HS-5 (cell line): ENCODE measurements around the gene SYT8.

ENCODE experiments used
- DNase-seq: peaks from one replicate; pipeline ENCODE4 v3.0.0-alpha.2; 2012; ENCODE audit warnings: low read depth

Gene SYT8

DNA sequence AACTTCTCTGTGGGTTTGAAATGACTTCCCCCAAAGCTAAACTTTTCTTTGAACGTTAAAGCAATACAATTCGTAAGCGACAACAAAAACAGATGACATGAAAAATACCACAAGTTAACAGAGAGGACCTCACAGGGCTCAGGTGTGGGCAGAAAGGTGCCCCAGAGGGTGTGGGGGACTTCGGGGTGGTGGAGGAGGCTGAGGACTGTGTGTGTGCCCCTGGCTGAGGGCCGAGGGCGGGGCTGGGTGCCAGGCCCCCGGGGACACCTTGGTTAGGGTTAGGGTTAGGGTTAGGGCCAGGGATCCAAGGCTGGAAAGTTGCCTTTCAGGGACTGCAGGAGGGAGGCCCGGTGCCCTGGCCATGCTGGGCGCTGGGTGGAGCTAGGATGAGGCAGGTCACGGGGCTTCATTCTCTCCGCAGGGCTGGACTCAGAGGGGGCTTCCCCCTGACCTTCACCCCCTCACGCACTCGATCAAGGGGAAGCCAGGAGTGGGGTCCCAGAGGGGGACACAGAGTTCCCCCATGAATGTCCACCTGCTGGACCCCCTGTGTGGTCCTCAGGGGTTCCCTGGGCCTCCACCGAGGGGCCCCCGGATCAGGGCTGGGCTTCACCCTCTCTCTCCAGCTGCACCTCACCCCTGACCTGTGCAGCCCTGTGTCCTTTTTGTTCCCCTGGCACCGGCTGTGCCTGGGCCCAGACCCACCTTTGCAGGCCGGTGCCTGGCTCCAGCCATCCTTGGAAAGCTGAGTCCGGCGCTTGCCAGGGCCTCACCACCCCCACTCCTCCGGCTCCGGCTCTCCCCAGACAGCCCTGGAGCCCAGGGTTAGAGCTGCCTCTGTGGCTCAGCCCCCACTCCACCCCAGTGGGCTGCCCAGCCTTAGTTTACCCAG lies 11.0 kb downstream of the SYT8 start:
- DNase-seq: no peak

DNA sequence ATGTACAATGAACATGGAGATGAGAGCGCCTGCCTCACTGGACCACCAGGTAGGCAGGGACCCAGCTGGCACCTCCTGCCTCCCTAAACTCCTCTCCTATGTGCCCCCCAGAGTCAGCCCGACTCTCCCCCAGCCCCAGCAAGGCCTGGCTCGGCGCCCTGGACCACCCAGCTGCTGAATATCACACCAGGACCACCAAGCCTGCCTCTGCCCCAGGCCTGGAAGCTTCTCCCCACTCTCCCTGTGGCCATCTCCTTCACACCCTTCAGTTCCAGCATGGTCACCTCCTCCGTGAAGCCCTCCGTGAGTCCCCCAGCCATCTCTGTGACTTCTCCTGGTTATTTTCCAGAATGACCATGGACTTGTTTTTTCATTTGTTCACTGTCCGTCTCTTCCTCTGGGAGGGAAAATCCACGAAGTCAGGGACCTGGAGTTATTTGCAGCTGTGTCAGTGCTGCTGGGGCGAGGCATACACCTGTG lies 11.7 kb downstream of the SYT8 start:
- no peak for DNase-seq

DNA sequence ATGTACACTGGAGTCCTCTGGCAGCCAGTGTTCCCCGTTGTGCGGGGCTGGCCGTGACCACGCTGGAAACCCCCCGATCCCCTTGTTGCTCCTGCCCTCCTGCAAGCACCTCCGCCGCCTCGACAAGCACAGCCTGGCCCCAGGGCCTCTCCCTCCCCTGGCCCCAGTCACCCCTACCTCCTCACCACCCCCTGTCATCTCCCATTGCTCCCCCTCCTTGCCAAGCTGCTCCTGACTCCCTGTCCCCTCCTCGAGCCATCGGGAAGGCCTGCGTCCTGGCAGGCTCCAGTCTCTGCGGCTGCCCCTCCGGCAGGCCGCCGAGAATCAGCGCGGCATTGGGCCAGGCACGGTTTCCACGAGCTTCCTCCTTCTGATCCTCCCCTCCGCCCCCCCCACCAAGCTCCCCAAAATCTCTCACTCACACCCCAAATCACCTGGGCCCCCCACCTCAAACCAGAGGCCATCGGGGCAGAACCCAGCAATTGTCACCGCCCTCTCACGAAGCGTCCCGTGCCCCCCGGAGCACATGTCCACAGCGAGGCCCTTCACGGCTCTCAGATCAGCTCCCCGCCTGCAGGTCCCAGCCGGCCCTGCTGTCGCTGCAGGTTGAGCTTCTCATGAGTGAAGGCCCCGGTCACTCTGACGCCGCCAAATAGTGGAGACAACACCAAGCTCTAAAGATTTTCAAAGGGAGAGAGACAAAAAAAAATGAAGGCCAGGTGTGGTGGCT lies 12.4 kb downstream of the SYT8 start:
- DNase-seq: no peak

DNA sequence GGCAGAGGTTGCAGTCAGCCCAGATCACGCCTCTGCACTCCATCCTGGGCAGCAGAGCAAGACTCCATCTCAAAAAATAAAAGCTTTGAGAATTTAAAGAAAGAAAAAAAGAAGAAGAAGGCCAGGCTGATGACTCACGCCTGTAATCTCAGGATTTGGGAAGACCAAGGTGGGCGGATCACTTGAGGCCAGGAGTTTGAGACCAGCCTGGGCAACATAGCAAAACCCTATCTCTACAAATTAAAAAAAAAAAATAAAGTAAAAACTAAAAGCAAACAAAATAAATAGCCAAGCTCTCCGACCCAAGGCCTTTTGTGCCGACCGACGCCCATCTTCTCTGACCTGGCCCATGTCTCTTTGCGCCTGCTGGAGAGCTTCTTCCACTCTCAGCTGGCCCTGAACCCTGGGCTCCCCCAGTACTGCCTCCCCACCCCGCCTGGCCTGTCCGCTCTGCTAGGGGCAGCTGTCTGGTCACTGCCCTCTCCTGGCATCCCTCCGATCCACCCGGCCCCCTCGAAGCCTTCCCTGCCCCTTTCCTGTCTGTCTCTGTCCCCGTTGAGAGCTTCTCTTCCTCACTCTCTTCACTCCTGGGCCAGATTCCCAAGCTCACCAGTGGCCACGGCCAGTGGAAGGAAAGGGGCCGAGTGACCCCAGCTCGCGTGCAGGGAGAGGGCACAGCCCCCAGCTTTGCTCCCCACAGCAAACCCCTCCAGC lies 13.3 kb downstream of the SYT8 start:
- no peak for DNase-seq

DNA sequence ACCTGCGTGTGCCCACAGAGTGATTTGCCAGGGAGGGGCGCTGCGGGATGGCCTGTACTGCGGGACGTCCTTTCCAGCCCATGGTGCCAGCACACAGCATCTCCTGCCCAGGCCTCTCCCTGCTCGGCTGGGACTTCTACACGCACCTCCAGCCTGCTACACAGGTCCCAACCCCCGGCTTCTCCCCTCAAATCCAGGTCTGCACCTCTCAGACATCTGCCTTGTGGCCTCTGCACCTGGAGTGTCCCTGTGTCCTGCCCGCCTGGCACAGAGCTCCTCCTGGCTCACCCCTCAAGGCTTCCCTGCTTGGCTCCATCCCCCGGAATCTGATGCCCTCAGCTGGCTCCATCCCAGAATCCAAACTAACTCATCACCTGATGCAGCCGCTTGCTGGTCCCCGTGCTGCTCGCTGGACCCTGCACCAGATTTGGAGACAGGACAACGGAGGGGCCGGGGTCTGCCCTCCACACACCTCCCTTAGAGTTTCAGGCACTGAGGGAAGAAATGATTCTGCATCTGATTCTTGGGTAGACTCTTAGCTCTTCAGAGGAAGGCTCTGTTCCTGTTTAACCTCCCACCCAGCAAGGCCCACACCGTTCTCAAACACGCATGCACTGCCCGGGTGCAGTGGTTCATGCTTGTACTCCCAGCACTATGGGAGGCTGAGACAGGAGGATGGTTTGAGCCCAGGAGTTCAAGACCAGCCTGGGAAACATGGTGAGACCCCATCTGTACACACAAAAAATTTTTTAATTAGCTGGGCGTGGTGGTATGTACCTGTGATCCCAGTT lies 14.0 kb downstream of the SYT8 start:
- DNase-seq: no peak

DNA sequence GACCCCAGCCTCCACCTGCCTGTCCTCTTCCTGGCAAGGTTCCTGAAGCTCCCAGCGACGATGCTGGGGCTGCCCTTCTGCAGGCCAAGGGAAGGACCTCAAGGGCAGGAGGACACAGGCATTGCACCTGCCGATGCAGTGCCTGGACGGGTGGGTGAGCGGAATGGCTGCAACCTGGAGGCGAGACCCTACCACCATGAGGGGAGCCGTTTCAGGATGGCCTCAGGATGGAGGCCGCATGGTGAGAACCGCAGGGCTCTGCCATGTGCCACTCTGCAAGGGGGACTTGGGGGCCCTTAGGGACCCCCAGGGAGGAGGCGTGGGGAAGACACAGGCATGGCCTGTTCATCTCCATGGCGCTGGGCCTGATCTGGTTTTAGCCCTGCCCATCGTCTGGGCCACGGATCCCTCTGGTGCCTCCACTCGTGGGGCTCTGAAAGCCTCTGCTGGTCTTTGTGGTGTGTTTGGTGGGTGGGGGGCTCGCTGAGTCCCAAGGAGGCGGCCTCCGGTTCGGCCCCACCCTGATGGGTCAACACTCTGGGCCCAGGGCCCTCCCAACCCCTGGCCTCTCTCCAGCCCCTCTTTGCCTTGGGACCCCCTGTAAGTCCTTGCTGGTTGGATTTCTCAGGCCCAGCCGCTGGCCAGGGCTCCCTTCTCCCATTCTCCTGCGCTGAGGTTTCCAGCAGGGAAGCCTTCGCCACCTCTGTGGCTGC lies 16.8 kb downstream of the SYT8 start:
- DNase-seq: no peak

DNA sequence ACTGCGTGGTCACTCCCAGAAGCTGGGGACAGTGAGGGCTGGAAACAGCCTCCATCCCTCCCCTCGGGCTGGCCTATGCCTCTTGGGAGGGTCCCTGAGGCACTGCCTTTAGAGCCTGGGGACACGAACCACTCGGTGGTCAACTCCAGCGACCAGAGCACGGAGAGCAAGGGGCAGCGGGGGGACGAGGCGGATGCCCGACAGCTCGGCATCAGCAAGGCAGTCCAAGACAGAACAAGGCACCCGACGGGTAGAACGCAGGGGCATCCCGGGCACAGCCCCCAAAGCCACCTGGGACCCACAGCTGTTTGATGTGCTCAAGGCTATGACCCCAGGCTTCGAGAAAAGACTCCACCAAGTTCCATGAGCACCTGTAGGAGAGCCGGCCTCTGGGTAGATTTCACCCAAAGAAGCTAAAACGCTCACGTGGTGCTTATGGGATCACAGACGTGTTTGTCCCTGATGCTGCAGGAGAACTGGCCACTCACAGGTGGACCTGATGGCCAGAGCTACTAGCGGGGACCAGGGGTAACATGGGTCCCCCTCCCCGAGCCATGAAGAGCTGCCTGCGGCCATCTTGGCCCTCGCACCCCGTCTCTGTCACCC lies 17.6 kb downstream of the SYT8 start:
- DNase-seq: no peak

DNA sequence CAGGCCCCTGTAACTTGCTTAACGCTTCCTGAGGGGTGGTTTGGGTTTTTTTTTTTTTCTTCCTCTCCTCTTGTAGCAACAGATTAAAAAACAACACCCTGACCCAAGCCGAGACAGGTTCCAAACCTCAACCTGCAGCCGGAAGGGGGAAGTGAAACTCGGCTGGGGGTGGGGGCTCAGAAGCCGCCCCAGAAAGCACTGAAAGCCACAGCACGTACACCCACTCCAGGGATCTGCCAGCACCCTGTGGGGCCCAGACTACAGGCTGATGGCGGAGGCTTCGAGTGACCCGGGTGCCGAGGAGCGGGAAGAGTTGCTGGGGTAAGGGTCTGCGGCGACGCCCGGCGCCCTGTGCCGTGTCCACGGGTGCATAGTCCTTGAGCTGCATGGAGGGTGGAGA lies 18.1 kb downstream of the SYT8 start, which contains the start of gene LSP1:
TSS of gene LSP1 (plus strand) at position 208 of the 400 bp plus-strand sequence. CDS start at position 269, 61 bp downstream.
- DNase-seq: no peak

DNA sequence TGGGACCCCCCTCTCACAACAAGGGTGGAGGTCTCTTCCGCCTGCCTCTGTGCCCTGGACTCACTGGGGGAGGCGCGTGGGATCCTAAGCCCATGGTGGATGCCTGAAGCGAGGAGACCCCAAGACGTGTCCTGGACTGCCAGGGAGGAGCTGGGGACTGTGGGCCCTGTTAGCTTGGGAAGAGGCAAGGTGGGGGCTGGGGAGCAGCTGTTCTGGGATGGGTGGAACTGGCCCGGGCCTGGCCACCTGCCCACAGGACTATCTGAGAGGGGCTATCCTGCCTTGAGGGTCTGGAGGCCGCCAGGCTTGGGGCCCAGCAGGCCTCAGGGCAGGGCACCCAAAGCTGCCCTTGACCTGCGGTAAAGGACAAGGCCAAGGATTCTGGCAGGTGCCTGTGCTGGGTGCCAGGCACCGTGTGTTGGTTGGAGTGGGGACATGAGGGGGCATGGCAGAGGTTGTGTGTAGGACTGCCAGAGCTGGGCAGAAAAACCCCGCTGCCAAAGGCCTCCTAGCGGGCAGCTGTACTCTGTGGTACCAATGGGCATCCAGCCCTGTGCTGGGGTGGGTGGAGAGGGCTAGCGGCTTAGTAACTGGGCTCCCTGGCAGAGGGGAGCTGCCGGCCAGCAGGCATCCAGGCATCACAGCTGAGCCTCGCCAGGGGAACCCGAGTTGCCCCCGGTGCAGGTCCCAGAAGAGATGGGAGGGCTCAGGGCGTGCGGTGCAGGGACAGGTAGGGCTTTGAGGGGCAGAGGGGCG lies 18.8 kb downstream of the SYT8 start:
- no peak for DNase-seq

DNA sequence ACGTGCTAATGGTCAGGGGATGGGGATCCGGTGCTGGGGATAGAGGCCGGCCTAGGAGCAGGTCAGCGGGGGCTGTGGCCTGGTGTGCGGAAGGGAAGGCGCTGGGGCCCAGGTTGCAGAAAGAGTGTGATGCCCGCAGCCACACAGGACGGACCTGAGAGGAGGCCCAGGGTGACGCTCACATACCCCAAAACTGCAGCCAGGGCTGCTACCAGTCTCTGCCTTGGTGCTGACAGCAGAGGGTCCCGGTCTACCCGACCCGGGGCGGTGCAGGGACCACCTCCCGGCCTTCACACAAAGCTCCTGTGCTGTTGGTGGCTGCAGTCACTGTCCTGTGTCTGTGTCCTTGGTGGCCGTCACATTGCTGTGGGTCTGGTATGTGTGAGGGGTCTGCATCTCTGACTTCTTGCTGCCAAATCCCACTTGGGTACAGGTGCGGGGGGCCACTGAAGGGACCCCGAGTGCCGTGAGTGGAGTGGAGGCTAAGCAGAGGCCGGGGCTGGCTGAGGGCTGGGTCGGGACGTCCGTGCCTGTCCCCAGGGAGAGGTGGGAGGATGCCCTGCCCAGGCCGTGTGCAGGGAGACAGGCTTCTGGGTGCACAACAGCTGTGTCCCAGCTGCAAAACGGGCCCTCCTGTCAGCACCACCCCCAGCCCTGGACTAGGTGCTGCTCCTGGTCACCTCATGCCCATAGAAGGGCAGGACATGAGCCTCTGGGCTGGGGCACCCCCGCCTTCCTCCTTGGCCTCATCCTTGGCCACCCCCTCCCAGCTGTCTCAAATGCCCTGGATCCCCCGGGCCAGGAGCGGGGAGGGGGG lies 19.6 kb downstream of the SYT8 start:
- DNase-seq: no peak

DNA sequence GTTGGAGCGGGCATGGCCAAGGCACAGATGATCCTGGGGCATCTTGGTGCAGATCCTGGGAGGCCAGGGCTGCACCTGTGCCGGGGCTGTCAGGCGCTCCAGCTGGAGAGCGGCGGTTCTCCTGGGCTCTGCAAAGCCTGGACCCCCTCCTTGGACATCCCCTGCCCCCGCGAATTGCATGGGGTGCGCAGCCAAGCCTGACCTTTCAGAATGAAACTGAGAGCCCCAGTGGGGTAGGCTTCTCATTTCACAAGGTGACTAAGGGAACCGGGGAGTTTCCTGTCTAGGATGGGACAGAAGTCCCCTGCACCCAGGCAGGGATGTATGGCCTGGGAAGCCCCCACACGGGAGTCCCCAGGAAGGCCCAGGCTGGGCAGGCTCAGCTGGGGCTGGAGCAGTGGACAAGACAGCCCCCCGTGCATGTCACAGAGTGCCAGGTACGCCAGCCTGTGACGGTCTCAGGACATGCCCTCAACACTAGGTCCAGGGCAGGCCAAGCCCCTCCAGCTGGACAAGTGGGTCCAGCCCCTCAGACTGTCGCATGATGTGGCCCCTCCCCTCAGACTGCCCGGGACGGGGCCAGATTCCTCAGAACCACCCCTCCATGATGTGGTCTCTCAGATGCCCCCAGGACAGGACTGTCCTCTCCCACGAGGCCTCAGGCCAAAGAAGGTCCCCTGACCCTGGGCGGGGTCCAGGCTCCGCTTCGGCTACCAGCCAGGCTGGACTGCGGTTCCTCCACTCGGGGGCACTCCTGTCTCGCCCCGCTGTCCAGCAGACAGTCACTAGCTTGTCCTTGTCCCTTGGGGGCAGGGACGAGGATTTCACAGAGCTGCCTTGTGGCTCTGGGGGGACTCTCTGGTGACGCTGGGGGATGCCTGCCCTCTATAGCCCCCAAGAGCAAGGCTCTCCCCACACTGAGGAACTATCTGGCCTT lies 20.4 kb downstream of the SYT8 start:
- no peak for DNase-seq

DNA sequence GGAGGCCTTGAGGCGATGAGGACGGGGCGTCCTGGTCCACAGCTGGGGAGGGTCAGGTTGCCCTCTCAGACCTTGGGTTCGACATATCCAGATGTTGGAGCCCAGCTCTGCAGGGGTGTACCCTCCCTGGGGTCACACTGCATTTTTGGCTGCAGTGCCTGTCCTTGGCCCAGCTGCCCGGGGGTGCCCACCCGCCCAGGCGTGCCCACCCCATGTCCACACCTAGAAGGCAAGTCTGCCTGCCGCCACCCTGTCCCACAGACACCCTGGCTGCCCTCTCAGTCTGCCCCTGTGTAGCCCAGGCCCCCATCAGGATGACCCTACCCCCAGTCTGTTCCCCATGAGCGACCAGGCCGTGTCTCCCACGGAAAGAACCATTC lies 21.1 kb downstream of the SYT8 start:
- DNase-seq: no peak

DNA sequence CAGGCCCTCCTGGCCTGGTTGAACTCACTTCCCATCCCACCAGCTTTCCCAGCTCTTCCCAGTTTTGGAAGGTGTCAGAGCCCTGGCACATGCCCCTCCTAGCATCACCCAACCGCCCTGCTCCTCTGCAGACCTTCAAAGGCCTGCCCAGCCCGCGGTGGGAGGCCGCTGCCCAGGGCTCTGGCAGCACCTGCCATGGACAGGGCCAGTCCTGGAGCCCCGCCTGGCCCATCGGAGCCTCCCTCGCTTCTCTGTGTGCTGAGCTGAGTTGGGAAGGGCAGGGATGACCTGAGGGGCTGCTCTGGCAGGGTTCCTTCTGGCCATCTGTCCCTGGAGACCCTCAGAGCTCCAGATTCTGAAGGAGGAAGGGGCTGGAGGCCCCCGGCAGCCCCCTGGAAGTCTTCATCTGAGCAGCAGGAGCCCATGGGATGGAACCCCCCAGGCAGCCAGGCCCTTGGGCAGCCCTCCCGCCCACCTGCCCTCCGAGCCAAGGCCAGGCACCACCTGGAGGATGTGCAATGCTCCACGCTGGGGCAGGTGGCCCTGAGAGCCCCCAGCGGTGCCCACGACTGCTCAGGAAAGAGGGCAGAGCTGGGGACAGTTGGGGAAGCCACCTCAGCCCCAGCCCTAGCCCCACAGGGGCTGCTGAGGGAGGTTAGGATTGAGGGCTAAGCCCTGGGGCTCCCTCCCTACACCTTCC lies 21.7 kb downstream of the SYT8 start:
- DNase-seq: no peak

DNA sequence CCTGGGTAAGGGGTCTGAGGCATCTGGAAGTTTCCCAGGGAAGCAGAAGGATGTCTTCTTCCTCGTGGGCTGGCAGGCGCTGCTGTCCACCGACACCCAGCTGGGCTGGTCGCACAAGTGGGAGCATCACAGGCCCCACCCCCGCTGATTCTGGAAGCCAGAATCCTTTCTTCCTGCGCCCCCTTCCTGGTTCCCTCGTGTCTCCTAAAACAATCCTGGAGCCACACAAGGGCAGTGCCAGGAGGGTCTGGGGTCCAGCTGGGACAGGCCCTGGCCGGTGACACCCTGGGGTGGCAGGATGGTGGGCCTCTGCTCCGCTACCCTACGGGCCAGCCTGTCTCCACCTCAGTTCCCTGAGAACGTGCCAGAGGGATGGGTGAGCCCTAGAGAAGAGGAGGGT lies 22.3 kb downstream of the SYT8 start:
- no peak for DNase-seq

DNA sequence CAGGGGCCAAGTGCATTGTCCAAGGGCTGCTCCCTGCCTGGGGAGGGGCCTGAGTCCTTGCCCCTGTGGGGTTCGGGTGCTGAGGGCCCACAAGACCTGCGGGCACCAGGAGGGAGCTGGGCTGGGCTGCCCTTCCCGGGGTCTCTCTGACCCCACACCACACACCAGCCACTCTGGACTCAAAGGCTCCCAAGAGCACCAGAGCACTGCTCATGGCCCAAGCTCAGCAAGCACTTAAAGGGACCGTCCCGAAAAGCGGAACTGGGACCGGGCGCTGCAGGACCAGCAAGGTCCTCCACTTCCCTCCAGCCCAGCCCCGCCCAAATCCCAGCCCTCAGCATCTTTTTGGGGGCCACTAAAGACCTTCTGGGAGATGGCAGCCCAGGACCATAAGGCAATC lies 23.4 kb downstream of the SYT8 start:
- DNase-seq: no peak

DNA sequence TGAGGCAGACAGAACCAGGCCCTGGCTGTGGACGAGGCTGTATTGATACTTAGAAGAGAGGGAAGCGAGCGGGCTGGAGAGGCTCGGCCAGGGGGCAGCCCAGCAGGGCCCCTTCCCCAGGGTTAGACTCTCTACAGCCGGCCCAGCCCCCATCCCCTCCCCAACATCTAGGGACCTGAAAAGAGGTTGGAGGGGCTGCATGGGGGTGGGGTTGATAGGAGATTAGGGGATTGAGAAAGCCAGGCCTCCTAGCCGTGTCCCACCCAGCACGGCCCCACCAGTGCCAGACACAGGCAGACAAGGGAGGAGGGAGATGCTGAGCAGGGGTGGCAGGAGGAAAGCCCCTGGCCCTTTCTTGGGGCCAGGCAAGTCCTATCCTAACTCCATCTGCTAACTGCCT lies 23.8 kb downstream of the SYT8 start:
- DNase-seq: no peak

DNA sequence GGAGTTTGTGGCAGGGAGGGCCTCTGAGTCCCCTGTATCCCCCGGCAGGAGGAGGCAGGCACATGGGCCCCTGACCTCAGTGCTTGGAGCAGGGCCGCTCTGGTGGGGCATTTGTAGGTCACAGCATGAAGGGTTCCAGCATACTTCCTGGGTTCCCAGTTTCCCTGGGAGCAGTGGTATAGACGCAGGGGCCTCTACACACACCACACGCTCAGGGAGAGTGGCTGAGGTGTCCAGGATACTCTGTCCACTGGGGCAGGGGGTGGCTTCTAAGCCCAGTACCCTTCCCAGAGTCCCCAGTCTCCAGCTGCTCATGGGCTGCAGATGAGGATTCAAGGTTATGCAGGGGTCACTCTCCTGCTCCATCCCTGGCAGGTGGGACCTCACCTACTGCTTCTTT lies 24.2 kb downstream of the SYT8 start:
- no peak for DNase-seq
